ENCODE data around the gene HMGCR.

HMGCR gene

DNA sequence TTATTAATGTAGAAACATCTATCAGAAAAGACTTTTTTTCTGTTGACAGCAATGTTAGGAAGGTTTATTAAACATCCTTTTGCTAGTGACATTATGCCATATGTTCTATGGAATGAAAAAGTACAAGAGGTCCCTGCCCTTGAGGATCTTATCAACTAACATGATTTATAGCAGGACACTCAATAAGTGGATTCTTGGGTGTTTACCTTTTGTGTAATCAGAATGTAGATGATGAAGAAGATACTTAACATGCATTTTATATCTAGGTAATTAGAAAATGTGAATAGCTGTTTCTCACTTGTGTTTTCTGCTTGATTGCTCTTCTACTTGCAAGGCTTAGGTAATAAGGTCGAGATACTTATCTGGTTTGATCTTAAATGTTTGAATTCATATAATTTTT lies 4.9 kb downstream of the HMGCR start:
- DNase-seq = no peak

DNA sequence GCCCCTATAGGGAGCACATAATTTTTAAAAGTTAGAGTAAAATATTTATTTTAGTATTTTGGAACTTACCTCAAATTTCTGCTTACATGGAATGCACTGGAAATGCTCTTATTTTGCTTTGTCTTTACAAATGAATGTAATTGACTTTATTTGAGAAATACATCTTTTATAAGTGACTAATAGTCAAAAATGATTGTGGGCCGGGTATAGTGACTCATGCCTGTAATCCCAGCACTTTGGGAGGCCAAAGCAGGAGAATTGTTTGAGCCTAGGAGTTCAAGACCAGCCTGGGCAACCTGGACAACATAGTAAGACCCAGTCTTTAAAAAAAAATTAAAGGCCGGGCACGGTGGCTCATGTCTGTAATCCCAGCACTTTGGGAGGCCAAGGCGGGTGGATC lies 5.8 kb downstream of the HMGCR start:
- no peak for DNase-seq

DNA sequence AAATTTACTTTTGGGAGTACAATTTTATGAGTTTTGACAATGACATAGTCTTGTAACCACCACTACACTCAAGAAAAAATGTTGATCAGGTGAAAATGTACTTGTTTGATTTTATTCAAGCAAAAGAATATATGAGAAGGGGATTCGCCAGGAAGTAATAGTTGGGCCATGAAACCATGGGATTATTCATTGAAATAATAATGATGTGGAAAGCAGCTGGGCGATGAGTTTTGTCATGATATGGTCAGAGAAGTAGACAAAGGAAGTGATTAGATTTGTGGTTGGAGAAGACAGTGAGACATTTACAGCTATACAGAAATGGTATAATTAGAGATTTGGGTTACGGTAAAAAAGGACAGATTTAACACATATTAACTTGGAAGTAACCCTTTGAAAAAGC lies 11.2 kb downstream of the HMGCR start:
- DNase-seq = no peak

DNA sequence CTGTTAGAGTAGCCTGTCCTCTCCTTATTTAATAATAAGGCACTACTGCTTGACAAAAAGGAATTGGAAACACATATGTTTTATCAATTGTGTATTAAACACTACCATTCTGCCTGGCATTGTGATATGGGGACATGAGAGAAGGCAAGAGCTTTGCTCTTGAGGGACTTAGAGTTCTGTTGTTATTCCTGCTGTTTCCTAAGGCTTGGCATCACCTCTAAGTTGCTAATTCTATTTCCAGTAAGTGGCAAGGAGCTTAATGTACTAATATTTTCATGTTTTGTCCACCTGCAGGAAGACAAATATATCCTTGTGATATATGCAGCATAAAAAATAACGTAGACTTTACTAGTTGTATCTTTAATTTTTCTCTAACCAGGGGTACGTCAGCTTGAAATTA lies 12.6 kb downstream of the HMGCR start:
- no peak for DNase-seq

DNA sequence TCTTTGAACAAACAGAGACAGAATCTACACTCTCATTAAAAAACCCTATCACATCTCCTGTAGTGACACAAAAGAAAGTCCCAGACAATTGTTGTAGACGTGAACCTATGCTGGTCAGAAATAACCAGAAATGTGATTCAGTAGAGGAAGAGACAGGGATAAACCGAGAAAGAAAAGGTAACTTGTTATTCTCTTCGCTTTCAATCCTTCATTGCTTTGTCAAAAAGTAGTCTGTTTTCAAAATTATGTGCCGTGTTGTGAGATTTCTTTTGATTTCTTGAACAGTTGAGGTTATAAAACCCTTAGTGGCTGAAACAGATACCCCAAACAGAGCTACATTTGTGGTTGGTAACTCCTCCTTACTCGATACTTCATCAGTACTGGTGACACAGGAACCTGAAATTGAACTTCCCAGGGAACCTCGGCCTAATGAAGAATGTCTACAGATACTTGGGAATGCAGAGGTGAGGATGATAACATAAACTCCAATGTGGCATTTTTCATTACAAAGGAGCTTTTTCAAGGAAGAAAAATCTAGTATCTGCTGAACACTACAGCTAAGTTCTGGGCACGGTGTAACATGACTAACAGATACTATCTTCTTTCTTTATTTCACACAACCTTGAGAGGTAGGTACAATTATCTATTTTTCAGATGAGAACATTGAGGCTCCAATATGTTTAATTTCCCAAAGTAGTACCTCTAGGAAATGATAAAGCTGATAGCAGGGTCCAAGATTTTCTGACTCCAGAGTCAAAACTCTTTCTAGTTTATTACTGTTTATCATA lies 14.3 kb downstream of the HMGCR start:
- no peak for DNase-seq

DNA sequence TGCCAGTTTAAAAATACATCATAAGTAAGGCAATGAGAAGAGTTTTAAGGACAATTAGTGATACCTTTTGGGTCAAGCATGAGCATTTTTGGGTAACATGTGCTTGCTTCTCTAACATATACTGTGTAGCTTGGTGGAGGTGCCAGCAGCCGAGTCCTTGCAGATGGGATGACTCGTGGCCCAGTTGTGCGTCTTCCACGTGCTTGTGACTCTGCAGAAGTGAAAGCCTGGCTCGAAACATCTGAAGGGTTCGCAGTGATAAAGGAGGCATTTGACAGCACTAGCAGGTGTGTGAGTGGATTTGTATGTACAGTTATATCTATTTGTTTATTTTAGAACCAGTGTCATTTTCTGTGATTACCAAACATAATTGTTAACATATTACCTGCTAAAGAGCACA lies 18.2 kb downstream of the HMGCR start:
- no peak for DNase-seq

DNA sequence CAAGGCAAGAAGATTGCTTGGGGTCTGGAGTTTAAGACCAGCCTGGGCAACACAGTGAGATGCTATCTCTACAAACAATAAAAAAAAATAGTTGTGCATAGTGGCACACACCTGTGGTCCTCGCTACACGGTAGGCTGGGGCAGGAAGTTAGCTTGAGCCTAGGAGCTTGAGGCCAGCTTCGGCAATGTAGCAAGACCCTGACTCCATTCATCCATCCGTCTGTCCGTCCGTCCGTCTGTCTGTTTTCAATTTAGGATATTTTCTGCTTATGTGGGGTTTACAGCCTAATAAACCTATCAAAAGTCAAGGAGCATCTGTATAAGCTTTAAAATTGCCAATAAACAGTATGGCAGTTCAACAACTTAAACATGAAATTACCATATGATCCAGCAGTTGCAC lies 19.7 kb downstream of the HMGCR start:
- no peak for DNase-seq

DNA sequence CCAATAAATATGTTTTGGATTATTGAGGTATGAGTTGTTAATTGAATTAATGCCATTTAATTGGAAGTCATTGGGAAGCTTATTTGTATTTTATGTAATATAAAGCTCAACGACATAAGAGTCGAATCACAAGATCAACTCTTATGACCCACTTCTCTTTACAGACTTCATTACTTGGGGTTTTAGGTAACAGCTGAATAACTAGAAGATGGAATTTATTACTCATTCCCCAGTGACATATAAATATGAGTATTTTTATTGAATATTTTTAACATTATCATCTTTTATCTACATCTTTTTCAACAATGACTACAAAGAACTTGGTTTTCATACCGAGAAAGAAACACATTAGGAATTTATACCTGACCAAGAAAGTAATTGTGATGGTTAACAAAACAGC lies 21.1 kb downstream of the HMGCR start:
- no peak for DNase-seq

DNA sequence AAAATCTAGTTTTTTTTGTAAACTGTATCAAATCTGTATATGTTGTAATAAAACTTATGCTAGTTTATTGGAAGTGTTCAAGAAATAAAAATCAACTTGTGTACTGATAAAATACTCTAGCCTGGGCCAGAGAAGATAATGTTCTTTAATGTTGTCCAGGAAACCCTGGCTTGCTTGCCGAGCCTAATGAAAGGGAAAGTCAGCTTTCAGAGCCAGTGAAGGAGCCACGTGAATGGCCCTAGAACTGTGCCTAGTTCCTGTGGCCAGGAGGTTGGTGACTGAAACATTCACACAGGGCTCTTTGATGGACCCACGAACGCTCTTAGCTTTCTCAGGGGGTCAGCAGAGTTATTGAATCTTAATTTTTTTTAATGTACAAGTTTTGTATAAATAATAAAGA lies 24.3 kb downstream of the HMGCR start:
- DNase-seq = no peak

DNA sequence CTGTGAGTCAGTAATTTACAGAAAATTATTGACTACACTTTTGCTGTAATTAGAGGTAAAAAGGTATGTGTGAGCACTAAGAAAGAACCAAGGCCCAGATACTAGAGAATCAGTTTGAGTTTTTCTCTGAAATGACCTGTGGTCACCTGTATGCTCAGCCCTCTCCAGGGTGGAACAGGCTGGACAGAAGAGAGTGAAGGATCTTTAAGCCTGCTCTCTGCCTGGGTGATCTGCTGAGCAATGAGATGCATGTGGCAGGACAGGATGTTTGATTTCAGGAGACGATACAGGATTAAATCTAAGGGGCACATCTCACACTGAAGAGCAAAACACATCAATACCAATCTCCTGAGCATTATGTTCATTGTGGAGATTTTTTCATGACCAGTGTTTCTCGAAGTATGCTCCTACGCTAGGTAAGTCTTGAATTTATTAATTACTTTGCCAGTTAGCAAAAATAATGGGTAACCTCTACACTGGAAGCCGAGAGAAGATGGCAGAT lies 25.5 kb downstream of the HMGCR start:
- no peak for DNase-seq

DNA sequence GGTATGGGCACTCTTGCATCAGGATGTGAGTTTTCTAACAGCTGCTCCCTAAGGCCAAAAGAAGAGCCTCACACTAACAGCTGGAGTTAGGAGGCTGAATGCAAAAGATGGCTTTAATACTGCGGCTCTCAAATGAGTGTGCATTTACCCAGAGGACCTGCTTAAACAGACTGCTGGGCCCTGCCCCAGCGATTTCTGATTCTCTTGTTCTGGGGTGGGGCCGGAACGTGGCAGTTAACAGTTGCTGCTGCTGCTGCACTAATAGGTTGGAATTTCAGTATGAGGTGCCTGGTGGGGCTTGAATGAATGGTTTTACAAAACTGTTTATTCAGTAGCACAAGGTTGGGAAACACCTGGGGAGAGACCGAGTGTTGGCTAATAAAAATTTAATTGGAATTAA lies 26.1 kb downstream of the HMGCR start:
- no peak for DNase-seq

DNA sequence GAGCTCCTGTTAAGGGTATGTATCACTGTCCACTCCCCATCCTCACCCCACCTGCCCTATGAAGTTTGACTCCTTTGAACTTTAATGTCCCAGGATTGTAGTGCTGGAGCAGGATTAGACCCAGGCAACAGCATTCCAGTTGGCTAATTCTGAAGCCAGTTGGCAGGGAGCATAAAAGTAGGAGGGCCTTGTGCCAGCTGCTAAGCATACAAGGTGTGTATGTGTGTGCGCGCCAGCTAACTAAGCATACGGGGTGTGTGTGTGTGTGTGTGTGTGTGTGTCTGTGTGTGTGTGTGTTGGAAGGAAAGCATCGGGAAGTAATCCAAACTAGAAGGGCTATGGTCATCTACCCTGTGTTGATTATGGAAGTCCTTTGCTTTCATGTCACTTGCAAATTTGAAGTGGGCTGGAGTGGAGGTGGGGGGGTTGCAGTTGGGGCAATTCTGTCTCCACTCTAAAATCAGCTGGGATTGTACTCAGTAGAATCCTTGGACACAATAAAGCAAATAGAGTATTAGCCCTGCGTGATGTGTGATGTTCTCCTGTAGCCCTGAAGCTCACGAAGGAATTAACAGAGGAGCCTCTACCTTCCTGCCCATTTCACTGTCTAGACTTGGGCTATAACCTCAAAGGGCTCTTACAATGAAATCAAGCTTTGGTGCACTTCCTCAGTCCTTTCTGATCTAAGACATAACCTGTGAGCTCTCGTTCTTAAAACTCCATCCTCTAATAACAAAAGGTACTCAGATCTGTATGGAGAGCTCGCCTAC lies 26.9 kb downstream of the HMGCR start:
- DNase-seq = no peak

DNA sequence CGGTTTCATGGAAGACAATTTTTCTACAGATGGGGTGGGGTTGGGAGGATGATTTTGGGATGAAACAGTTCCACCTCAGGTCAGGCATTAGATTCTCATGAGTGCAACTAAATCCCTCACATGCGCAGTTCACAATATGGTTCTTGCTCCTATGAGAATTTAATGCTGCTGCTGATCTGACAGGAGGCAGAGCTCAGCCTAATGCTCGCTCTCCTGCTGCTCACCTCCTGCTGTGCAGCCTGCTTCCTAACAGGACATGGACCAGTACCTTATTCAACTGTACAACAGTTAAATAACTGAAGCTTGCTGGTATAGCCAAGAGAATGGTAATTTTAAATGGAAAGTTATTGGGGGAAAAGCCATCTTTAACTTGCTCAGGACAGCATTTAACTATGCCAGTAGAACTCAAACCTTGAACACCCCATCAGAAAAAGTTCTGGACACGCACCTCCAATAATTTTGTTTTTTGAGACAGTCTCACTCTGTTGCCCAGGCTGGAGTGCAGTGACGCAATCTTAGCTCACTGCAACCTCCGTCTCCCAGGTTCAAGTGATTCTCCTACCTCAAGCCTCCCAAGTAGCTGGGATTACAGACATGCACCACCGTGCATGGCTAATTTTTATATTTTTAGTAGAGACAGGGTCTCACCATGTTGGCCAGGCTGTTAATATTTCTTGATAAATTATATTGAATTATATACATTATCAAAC lies 27.7 kb downstream of the HMGCR start:
- DNase-seq = no peak

DNA sequence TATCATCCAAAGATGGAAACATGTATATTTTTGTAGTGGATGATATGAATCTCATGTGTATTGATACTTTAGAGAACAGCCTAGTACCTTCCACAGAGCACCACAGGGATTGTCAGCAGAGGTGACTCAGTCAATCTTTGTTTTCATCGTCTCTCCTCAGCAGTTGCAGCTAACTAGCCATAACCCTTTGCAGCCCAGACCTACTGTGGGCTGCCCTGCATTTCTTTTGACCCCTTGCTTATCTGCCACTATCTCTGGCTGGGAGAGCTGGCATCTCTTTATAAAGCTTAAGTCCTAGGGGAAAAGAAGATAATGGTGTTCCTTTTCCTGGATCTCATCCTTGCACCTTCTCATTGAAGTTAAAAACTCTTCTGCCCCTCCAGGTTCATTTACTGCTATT lies 28.7 kb downstream of the HMGCR start:
- no peak for DNase-seq

DNA sequence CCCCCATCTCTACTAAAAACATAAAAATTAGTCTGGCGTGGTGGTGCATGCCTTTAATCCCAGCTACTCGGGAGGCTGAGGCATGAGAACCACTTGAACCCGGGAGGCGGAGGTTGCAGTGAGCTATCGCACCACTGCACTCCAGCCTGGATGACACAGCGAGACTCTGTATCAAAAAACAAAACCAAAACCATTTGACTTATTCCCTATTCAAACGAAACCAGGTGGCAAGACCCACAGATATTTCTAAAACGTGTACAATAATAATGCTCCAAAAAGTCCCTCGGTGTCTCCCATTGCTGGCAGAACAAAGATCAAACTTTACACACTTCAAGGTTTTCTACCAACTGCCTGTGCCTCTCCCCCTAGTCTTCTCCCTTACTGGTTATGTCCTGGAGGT lies 29.8 kb downstream of the HMGCR start:
- DNase-seq = no peak

DNA sequence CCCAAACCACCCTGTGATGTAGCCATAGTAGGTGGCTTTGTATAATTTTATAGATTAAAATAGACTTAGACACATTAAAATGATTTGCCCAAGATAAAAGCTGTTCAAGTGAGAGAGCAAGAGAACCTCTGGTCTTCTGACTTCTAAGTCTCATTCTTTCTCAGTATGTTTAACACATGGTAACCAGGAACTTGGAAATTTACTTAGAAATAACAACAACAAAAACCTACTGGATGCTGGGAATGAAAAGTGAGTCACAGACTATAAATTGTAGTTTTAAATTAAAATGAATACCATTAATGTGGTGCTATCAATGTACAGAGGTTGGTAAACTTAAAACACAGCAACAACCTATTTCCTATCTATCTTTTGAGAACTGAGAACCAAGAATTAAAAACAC lies 30.4 kb downstream of the HMGCR start:
- no peak for DNase-seq

DNA sequence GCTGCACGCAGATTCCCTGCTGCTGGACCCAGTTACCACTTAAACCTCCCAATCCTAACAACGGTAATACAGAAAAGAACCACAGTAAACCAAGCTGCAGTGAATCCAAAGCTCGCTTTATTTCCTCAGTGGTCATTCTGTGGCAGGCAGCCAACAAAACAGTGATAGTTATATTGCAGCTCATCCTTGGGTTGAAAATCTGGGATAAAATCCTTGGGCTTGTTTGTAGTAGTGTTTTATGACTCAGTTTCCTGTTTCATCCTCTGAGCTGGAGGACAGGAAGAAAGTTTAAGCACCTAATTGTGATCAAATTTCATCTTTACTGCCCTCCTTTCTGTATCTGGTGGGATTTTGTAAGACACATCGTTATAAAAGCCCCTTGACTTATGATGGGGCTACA lies 31.4 kb downstream of the HMGCR start:
- no peak for DNase-seq

DNA sequence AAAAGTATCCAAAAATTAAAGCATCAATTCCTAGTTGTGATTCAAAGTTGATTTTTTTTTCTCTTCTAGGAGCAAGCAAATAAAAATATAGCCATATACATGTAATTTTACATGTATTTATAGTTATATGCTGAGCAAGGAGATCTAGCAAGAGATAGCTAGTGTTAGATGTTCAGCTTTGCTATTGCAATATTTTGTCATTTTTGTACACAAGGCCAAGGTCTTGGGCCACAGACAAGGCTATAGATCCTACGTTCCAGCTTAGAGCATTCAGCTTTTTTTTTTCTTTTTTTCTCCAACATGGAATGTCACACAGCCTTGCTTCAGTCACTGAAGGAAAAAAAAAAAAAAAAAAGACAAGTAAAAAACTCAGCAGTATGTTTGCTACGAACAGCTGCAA lies 36.8 kb downstream of the HMGCR start:
- DNase-seq = no peak

DNA sequence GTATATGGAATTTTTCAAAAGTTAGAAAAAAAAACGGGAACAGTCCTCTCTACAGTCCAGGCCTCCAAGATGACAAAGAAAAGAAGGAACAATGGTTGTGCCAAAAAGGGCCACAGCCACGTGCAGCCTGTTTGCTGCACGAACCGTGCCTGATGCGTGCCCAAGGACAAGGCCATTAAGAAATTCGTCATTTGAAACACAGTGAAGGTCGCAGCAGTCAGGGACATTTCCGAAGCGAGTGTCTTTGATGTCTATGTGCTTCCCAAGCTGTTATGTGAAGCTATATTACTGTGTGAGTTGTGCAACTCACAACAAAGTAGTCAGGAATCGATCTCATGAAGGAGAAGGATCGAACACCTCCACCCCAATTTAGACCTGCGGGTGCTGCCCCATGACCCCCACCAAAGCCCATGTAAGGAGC lies 37.4 kb downstream of the HMGCR start:
- no peak for DNase-seq

DNA sequence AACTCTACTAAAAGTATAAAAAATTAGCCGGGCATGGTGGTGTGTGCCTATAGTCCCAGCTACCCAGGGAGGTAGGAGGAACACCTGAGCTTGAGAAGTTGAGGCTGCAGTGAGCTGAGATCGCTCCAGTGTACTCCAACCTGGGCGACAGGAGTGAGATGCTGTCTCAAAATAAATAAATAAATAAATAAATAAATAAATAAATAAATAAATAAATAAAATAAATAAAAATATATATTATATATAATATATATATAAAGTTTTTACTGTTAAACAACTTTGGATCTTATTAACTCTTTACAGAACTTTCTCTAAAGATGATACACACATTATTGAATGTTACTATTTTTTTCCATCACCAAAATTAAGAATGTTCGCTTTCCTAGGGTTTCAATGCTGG lies 38.4 kb downstream of the HMGCR start:
- DNase-seq = no peak

DNA sequence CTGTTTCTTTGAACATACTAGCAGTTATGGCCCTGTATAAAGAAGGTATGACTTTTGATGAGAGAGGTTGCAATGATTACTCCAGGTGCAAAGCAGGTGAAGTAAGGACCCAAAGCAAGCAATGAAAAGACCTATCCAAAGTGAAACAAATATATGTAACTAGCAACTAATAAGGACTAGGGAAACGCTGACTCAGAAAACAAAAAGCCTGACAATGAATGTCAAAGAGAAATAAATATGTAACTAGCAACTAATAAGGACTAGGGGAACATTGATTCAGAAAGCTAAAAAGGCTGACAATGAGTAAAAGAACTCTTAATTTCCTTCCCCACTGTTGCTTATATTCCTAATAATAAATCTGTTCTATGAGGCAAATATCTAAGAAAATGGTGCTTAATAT lies 43.1 kb downstream of the HMGCR start:
- no peak for DNase-seq

DNA sequence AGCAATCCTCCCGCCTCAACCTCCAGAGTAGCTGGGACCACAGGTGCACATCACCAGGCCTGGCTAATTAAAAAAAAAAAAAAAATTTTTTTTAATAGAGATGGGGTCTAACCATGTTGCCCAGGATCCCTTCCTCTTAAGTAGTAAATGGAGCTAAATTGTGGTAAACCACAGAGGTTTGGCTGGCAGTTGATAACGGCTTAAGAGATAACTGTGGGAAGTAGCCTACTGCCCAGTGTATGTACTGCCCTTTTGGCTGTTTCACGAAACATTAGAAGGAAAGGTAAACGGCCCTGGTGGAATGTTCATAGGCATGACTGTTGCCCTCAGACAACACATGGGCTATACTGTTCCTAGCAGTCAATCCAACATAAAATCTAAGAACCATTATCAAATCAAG lies 44.4 kb downstream of the HMGCR start:
- no peak for DNase-seq

DNA sequence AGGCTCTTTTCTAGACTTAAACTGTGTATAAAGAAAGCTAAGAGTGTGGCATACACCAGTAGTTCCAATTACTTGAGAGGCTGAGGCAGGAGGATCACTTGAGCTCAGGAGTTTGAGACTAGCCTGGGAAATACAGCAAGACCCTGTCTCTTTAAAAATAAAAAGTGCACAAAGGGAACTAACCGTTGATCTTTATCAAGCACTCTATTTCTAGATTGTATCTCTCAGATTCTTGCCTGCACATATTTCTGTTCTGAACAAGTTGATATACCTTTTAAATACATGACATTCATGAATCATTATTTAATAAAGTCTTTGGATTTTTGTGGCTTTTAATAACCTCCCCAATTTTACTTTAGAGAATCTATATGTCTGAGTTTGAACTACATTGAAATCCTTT lies 47.2 kb downstream of the HMGCR start:
- no peak for DNase-seq

DNA sequence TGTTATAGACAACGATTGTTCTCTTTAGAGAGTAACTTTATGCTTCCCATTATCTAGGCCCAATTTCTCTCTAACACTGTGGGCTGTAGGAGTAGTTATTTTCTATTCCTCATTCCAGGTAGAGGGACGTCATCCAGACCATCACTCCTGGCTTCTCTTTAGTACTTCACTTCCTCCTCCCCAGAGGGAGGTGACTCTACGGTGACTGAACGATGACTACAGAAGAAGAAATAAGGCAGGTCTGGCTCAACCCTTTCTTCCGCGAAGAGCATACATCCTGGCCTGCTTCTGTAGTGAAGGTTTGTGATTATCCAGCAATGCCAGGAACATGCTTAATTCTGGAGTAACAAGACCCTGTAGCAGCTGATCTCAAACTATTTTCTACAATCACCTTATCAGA lies 50.8 kb downstream of the HMGCR start:
- DNase-seq = no peak
